Measurements from ENCODE around the gene ALDH1A2.
"Not testable (repeated sequence)": the region's sequence is repeated elsewhere in the genome, so short reads cannot be mapped to it uniquely, and the experiment has no call there.

Gene ALDH1A2

GRCh38 chr15:58066042-58066867, 744 bp upstream of the ALDH1A2 start:
- peak; percentile 78 for DNase-seq (ENCODE audit: low spot score)

- no peak for DNase-seq (ENCODE audit: low spot score)
These were observed 499 bp downstream of the ALDH1A2 start for GRCh38 chr15:58064980-58065444.

- DNase-seq (ENCODE audit: low spot score) = no peak
These were observed 1.2 kb downstream of the ALDH1A2 start for GRCh38 chr15:58064082-58064979.

- DNase-seq (ENCODE audit: low spot score) = no peak
These were observed 1.9 kb downstream of the ALDH1A2 start for GRCh38 chr15:58063614-58064013.

GRCh38 chr15:58062983-58063382, 2.5 kb downstream of the ALDH1A2 start:
- DNase-seq (ENCODE audit: low spot score) = no peak

GRCh38 chr15:58062175-58062574, 3.3 kb downstream of the ALDH1A2 start:
- DNase-seq (ENCODE audit: low spot score) = no peak

GRCh38 chr15:58060575-58060974, 4.9 kb downstream of the ALDH1A2 start:
- no peak for DNase-seq (ENCODE audit: low spot score)

- DNase-seq (ENCODE audit: low spot score) = no peak
These were observed 6.8 kb downstream of the ALDH1A2 start for GRCh38 chr15:58058729-58059128.

- no peak for DNase-seq (ENCODE audit: low spot score)
These were observed 7.4 kb downstream of the ALDH1A2 start for GRCh38 chr15:58058073-58058472.

- no peak for DNase-seq (ENCODE audit: low spot score)
These were observed 8.0 kb downstream of the ALDH1A2 start for GRCh38 chr15:58057559-58057958.

- no peak for DNase-seq (ENCODE audit: low spot score)
These were observed 9.5 kb downstream of the ALDH1A2 start for GRCh38 chr15:58056015-58056414.

- DNase-seq (ENCODE audit: low spot score) = no peak
These were observed 12.0 kb downstream of the ALDH1A2 start for GRCh38 chr15:58053315-58054153.

GRCh38 chr15:58052334-58052733, 13.2 kb downstream of the ALDH1A2 start:
- no peak for DNase-seq (ENCODE audit: low spot score)

GRCh38 chr15:58049520-58050227, 15.8 kb downstream of the ALDH1A2 start:
- DNase-seq (ENCODE audit: low spot score) = no peak

GRCh38 chr15:58048261-58048660, 17.2 kb downstream of the ALDH1A2 start:
- DNase-seq (ENCODE audit: low spot score) = no peak

GRCh38 chr15:58047149-58047548, 18.4 kb downstream of the ALDH1A2 start:
- DNase-seq (ENCODE audit: low spot score) = no peak

GRCh38 chr15:58046467-58046866, 19.0 kb downstream of the ALDH1A2 start:
- DNase-seq (ENCODE audit: low spot score) = no peak

- DNase-seq (ENCODE audit: low spot score) = not testable (repeated sequence)
These were observed 20.1 kb downstream of the ALDH1A2 start for GRCh38 chr15:58045376-58045775.

GRCh38 chr15:58044551-58044950, 21.0 kb downstream of the ALDH1A2 start:
- no peak for DNase-seq (ENCODE audit: low spot score)

- no peak for DNase-seq (ENCODE audit: low spot score)
These were observed 22.2 kb downstream of the ALDH1A2 start for GRCh38 chr15:58043192-58043903.

- no peak for DNase-seq (ENCODE audit: low spot score)
These were observed 23.5 kb downstream of the ALDH1A2 start for GRCh38 chr15:58042006-58042405.

Measured in HuH-7 (cell line).